ENCODE data around the gene HOXA5.

- TF ChIP-seq CTCF (IDR thresholded peaks at IDR 0.05) (no peak), POLR2A (IDR thresholded peaks at IDR 0.05; ENCODE audit: low read depth) (no peak), EP300 (IDR thresholded peaks at IDR 0.05) (no peak), POLR2AphosphoS5 (IDR thresholded peaks at IDR 0.05) (no peak)
Observed at GRCh38 chr7:27169658-27170425, 26.4 kb upstream of the HOXA5 start.

Measured in esophagus muscularis mucosa (tissue), 4 donors.